HUES6 (cell line): ENCODE data around the gene SEZ6.
A peak's percentile ranks its signal among the peaks of the same experiment; 100 is the strongest.

Experiments
- H3K27ac ChIP-seq: 2 replicates; pipeline ENCODE4 v1.7.0; 2013; ENCODE audit warnings: low read depth, mild to moderate bottlenecking, low read length, inconsistent platforms
- H3K27me3 ChIP-seq: 2 replicates; pipeline ENCODE4 v1.6.1; 2013; ENCODE audit warnings: low read length; ENCODE audit not compliant: control insufficient read depth, insufficient read depth
- H3K36me3 ChIP-seq: 2 replicates; pipeline ENCODE4 v1.6.1; 2013; ENCODE audit warnings: low read length; ENCODE audit not compliant: control insufficient read depth, insufficient read depth
- H3K4me1 ChIP-seq: 2 replicates; pipeline ENCODE4 v1.6.1; 2013; ENCODE audit warnings: low read length; ENCODE audit not compliant: control insufficient read depth, insufficient read depth
- H3K4me3 ChIP-seq: 2 replicates; pipeline ENCODE4 v1.5.1; 2013; ENCODE audit warnings: low read depth, low read length
- H3K9ac ChIP-seq: one replicate; pipeline ENCODE4 v1.6.1; 2013; ENCODE audit warnings: mild to moderate bottlenecking, low read length
- H3K9me3 ChIP-seq: 2 replicates; pipeline ENCODE4 v1.6.1; 2013; ENCODE audit warnings: low read depth, low read length; ENCODE audit not compliant: control insufficient read depth, insufficient read depth

SEZ6 gene

GRCh38 chr17:28951991-28952975 is 53.5 kb downstream of the SEZ6 start:
- H3K27ac ChIP-seq, result peak overlapping the region; percentile 59
- peak overlapping the region; percentile 74 for H3K4me3 ChIP-seq
- H3K4me1 ChIP-seq, result peaks cover 23% of the 10 kb centered on the region
- H3K27me3 ChIP-seq, result no peaks in the 10 kb centered on the region
- 0 out of 2 replicates have a peak, but pooled peaks cover 2% of the 10 kb centered on the region for H3K36me3 ChIP-seq
- peak overlapping the region; percentile 60 for H3K9ac ChIP-seq
- no peaks in the 10 kb centered on the region for H3K9me3 ChIP-seq

GRCh38 chr17:28951428-28951990 is 54.3 kb downstream of the SEZ6 start, which contains the start of gene PHF12:
Gene PHF12 (minus strand): TSS chr17:28951518. CDS start chr17:28950960, 558 bp downstream.
- H3K4me1 ChIP-seq, result peaks cover 21% of the 10 kb centered on the region
- no peaks in the 10 kb centered on the region for H3K9me3 ChIP-seq
- peaks cover 5% of the 10 kb centered on the region; the same call in 1 of the 2 replicates for H3K36me3 ChIP-seq
- peak within 1 kb of the TSS; percentile 88 for H3K9ac ChIP-seq
- H3K4me3 ChIP-seq, result peak within 1 kb of the TSS; percentile 74
- H3K27me3 ChIP-seq, result no peaks in the 10 kb centered on the region
- peak within 1 kb of the TSS; percentile 73 for H3K27ac ChIP-seq

GRCh38 chr17:28950752-28951427 is 54.9 kb downstream of the SEZ6 start:
- Histone ChIP-seq H3K9ac (peak overlapping the region; percentile 88), H3K4me3 (peak overlapping the region; percentile 74), H3K36me3 (peaks cover 7% of the 10 kb centered on the region; the same call in 1 of the 2 replicates), H3K9me3 (no peaks in the 10 kb centered on the region), H3K27me3 (no peaks in the 10 kb centered on the region), H3K27ac (peak overlapping the region; percentile 73), H3K4me1 (peaks cover 17% of the 10 kb centered on the region)

GRCh38 chr17:28950017-28950751 is 55.6 kb downstream of the SEZ6 start:
- Histone ChIP-seq H3K27me3 (no peaks in the 10 kb centered on the region), H3K9ac (peak overlapping the region; percentile 88), H3K9me3 (no peaks in the 10 kb centered on the region), H3K27ac (peak overlapping the region; percentile 73), H3K4me3 (peak overlapping the region; percentile 74), H3K36me3 (peaks cover 11% of the 10 kb centered on the region), H3K4me1 (peaks cover 17% of the 10 kb centered on the region)

GRCh38 chr17:28949185-28950016 is 56.4 kb downstream of the SEZ6 start:
- peaks cover 17% of the 10 kb centered on the region for H3K4me1 ChIP-seq
- peak overlapping the region; percentile 73 for H3K27ac ChIP-seq
- no peaks in the 10 kb centered on the region for H3K9me3 ChIP-seq
- H3K9ac ChIP-seq, result peak overlapping the region; percentile 88
- peaks cover 12% of the 10 kb centered on the region for H3K36me3 ChIP-seq
- H3K4me3 ChIP-seq, result peak overlapping the region; percentile 74
- no peaks in the 10 kb centered on the region for H3K27me3 ChIP-seq

- H3K27me3 ChIP-seq, result no peaks in the 10 kb centered on the region
- peaks cover 17% of the 10 kb centered on the region for H3K36me3 ChIP-seq
- H3K27ac ChIP-seq, result peak overlapping the region; percentile 73
- H3K4me1 ChIP-seq, result peaks cover 17% of the 10 kb centered on the region
- peak overlapping the region; percentile 88 for H3K9ac ChIP-seq
- H3K4me3 ChIP-seq, result peak overlapping the region; percentile 74
- no peaks in the 10 kb centered on the region for H3K9me3 ChIP-seq
Measured at GRCh38 chr17:28948873-28949184, 57.0 kb downstream of the SEZ6 start.

- Histone ChIP-seq H3K9me3 (no peaks in the 10 kb centered on the region), H3K27me3 (no peaks in the 10 kb centered on the region), H3K27ac (peak overlapping the region; percentile 73; the same call in 1 of the 2 replicates), H3K36me3 (peaks cover 22% of the 10 kb centered on the region), H3K4me1 (peaks cover 17% of the 10 kb centered on the region), H3K9ac (peak overlapping the region; percentile 88), H3K4me3 (peak overlapping the region; percentile 74)
Measured at GRCh38 chr17:28948342-28948741, 57.5 kb downstream of the SEZ6 start.

- Histone ChIP-seq H3K4me3 (0 out of 2 replicates have a peak overlapping the region, but pooled peaks have one; percentile 10), H3K36me3 (peaks cover 28% of the 10 kb centered on the region), H3K27ac (no peak overlapping the region), H3K27me3 (no peaks in the 10 kb centered on the region), H3K9me3 (no peaks in the 10 kb centered on the region), H3K9ac (no peak overlapping the region), H3K4me1 (peaks cover 13% of the 10 kb centered on the region)
Measured at GRCh38 chr17:28947639-28948038, 58.2 kb downstream of the SEZ6 start.

GRCh38 chr17:28946239-28946638 is 59.6 kb downstream of the SEZ6 start:
- H3K4me1 ChIP-seq, result peaks cover 12% of the 10 kb centered on the region
- H3K4me3 ChIP-seq, result no peak overlapping the region
- peaks cover 33% of the 10 kb centered on the region for H3K36me3 ChIP-seq
- no peaks in the 10 kb centered on the region for H3K27me3 ChIP-seq
- H3K27ac ChIP-seq, result no peak overlapping the region
- H3K9me3 ChIP-seq, result no peaks in the 10 kb centered on the region
- no peak overlapping the region for H3K9ac ChIP-seq
